ENCODE results near the gene USHBP1. TPM values are rescaled to one million over a fixed set of nuclear protein-coding genes. Genes with fewer than 3 reads are reported as not detected.

The USHBP1 gene
- total RNA-seq, 1 experiment from 2014 or later: not detected

- DNase-seq (ENCODE audit: low read depth): no peak
Observed at GRCh38 chr19:17240062-17240752, 24.3 kb downstream of the USHBP1 start.

- no peak for DNase-seq (ENCODE audit: low read depth)
Observed at GRCh38 chr19:17237747-17238706, 26.5 kb downstream of the USHBP1 start.

GRCh38 chr19:17236811-17237543 is 27.6 kb downstream of the USHBP1 start:
- DNase-seq (ENCODE audit: low read depth): no peak

GRCh38 chr19:17235971-17236777 is 28.4 kb downstream of the USHBP1 start:
- peak; percentile 65 for DNase-seq (ENCODE audit: low read depth)

- peak; percentile 71 for DNase-seq (ENCODE audit: low read depth)
Observed at GRCh38 chr19:17235300-17235970, 29.1 kb downstream of the USHBP1 start.

GRCh38 chr19:17234911-17235299 is 29.6 kb downstream of the USHBP1 start:
- peak; percentile 40 for DNase-seq (ENCODE audit: low read depth)

- DNase-seq (ENCODE audit: low read depth): no peak
Observed at GRCh38 chr19:17232258-17232657, 32.3 kb downstream of the USHBP1 start.

- no peak for DNase-seq (ENCODE audit: low read depth)
Observed at GRCh38 chr19:17229890-17230289, 34.7 kb downstream of the USHBP1 start.

- no peak for DNase-seq (ENCODE audit: low read depth)
Observed at GRCh38 chr19:17227798-17228367, 36.7 kb downstream of the USHBP1 start.

- peak; percentile 98 for DNase-seq (ENCODE audit: low read depth)
Observed at GRCh38 chr19:17226002-17226933, 38.3 kb downstream of the USHBP1 start, which contains the start of gene OCEL1. Gene OCEL1, plus strand, starts transcription at chr19:17226226. Its CDS starts 22 bp downstream, at chr19:17226248.

- DNase-seq (ENCODE audit: low read depth): no peak
Observed at GRCh38 chr19:17225053-17225452, 39.5 kb downstream of the USHBP1 start.

GRCh38 chr19:17220207-17220758 is 44.3 kb downstream of the USHBP1 start:
- DNase-seq (ENCODE audit: low read depth): peak; percentile 85

GRCh38 chr19:17219286-17219685 is 45.3 kb downstream of the USHBP1 start:
- no peak for DNase-seq (ENCODE audit: low read depth)

GRCh38 chr19:17216058-17216670 is 48.4 kb downstream of the USHBP1 start:
- DNase-seq (ENCODE audit: low read depth): no peak

GRCh38 chr19:17215127-17215971 is 49.2 kb downstream of the USHBP1 start, which contains the start of gene USE1:
Gene USE1, plus strand, starts transcription at chr19:17215357. Its CDS starts 49 bp downstream, at chr19:17215406.
- peak; percentile 88 for DNase-seq (ENCODE audit: low read depth)

GRCh38 chr19:17214508-17215126 is 49.9 kb downstream of the USHBP1 start:
- no peak for DNase-seq (ENCODE audit: low read depth)

- no peak for DNase-seq (ENCODE audit: low read depth)
Observed at GRCh38 chr19:17213334-17213733, 51.2 kb downstream of the USHBP1 start.

Data from M059J (cell line).